GM18508 (cell line): ENCODE measurements around the gene JAKMIP2.

ENCODE experiments used
- ATAC-seq: cut with Tn5 transposase; IDR thresholded peaks from one replicate; pipeline ENCODE4 v1.9.1; 2021; ENCODE audit warnings: moderate number of reproducible peaks; ENCODE audit not compliant: insufficient read depth, unreplicated experiment

The JAKMIP2 gene

GRCh38 chr5:147791181-147791580 lies 8.7 kb upstream of the JAKMIP2 start:
- ATAC-seq: no peak

- no peak for ATAC-seq
Observed at GRCh38 chr5:147789820-147790219, 7.3 kb upstream of the JAKMIP2 start.

- ATAC-seq: no peak
Observed at GRCh38 chr5:147788023-147788422, 5.5 kb upstream of the JAKMIP2 start.

- no peak for ATAC-seq
Observed at GRCh38 chr5:147786142-147786541, 3.6 kb upstream of the JAKMIP2 start.

- ATAC-seq: no peak
Observed at GRCh38 chr5:147784146-147784987, 1.8 kb upstream of the JAKMIP2 start.

GRCh38 chr5:147780924-147781573 lies 1.5 kb downstream of the JAKMIP2 start:
- ATAC-seq: no peak

- no peak for ATAC-seq
Observed at GRCh38 chr5:147779694-147780093, 2.8 kb downstream of the JAKMIP2 start.

- ATAC-seq: no peak
Observed at GRCh38 chr5:147776989-147777388, 5.5 kb downstream of the JAKMIP2 start.

GRCh38 chr5:147773587-147773986 lies 8.9 kb downstream of the JAKMIP2 start:
- ATAC-seq: no peak

GRCh38 chr5:147773139-147773538 lies 9.4 kb downstream of the JAKMIP2 start:
- no peak for ATAC-seq

GRCh38 chr5:147767048-147767447 lies 15.5 kb downstream of the JAKMIP2 start:
- ATAC-seq: no peak

GRCh38 chr5:147763791-147764525 lies 18.6 kb downstream of the JAKMIP2 start:
- no peak for ATAC-seq

- no peak for ATAC-seq
Observed at GRCh38 chr5:147760086-147760875, 22.2 kb downstream of the JAKMIP2 start.

GRCh38 chr5:147759441-147759840 lies 23.1 kb downstream of the JAKMIP2 start:
- ATAC-seq: no peak

GRCh38 chr5:147756566-147756965 lies 26.0 kb downstream of the JAKMIP2 start:
- ATAC-seq: no peak

GRCh38 chr5:147754372-147755122 lies 28.0 kb downstream of the JAKMIP2 start:
- no peak for ATAC-seq

- no peak for ATAC-seq
Observed at GRCh38 chr5:147753765-147754164, 28.8 kb downstream of the JAKMIP2 start.

GRCh38 chr5:147752666-147753290 lies 29.8 kb downstream of the JAKMIP2 start:
- no peak for ATAC-seq

- ATAC-seq: no peak
Observed at GRCh38 chr5:147752033-147752432, 30.5 kb downstream of the JAKMIP2 start.
